GM12864 (cell line): ENCODE data around the gene EXOC1L.

Source experiments
- DNase-seq: peaks from one replicate; pipeline ENCODE4 v3.0.0-alpha.2; 2011; ENCODE audit warnings: low read depth
- H3K4me3 ChIP-seq: 2 replicates; pipeline ENCODE4 v1.5.1; 2011; ENCODE audit warnings: mild to moderate bottlenecking, low read depth, low read length, control low read depth
- TF ChIP-seq, protein P1 (sequence below): IDR thresholded peaks from 2 replicates; pipeline ENCODE4 v1.5.1; 2011; ENCODE audit warnings: low read depth, mild to moderate bottlenecking, moderate library complexity, low read length, control low read depth, inconsistent platforms; ENCODE audit errors: missing control alignments

Gene EXOC1L

GRCh38 chr4:55817691-55818090 lies 1.9 kb upstream of the EXOC1L start:
- no peak for DNase-seq
- no peak overlapping the region for H3K4me3 ChIP-seq
- TF ChIP-seq, protein P1, sequence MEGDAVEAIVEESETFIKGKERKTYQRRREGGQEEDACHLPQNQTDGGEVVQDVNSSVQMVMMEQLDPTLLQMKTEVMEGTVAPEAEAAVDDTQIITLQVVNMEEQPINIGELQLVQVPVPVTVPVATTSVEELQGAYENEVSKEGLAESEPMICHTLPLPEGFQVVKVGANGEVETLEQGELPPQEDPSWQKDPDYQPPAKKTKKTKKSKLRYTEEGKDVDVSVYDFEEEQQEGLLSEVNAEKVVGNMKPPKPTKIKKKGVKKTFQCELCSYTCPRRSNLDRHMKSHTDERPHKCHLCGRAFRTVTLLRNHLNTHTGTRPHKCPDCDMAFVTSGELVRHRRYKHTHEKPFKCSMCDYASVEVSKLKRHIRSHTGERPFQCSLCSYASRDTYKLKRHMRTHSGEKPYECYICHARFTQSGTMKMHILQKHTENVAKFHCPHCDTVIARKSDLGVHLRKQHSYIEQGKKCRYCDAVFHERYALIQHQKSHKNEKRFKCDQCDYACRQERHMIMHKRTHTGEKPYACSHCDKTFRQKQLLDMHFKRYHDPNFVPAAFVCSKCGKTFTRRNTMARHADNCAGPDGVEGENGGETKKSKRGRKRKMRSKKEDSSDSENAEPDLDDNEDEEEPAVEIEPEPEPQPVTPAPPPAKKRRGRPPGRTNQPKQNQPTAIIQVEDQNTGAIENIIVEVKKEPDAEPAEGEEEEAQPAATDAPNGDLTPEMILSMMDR: no peak

GRCh38 chr4:55820279-55820678 lies 689 bp downstream of the EXOC1L start:
- no peak for DNase-seq
- TF ChIP-seq, protein P1: no peak
- no peak overlapping the region for H3K4me3 ChIP-seq

DNA sequence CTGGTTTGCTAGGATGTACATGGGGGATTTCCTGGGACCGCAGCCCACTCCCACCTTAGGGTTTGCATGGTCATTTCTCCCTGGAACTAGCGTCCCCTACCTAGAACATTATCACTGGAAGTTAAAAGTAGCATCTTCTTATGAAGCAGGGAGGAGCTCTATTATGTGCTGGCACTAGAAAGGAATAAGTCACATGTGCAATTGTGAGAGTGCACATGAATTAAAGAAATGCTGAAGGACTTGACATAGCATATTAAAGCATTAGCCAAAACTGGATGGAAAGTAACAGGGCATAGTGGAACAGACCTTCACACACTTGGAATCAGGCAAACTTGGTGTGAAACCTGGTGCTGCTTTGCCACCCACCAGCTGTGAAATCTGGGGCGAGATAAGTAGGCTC lies 2.7 kb downstream of the EXOC1L start:
- no peak overlapping the region for H3K4me3 ChIP-seq
- DNase-seq: no peak
- TF ChIP-seq, protein P1: no peak

GRCh38 chr4:55824865-55825264 lies 5.3 kb downstream of the EXOC1L start:
- TF ChIP-seq, protein P1: no peak
- H3K4me3 ChIP-seq: no peak overlapping the region
- DNase-seq: no peak

- DNase-seq: no peak
- no peak overlapping the region for H3K4me3 ChIP-seq
- TF ChIP-seq, protein P1: no peak
These were observed 7.4 kb downstream of the EXOC1L start for GRCh38 chr4:55826986-55827385.

GRCh38 chr4:55827582-55827981 lies 8.0 kb downstream of the EXOC1L start:
- no peak for DNase-seq
- TF ChIP-seq, protein P1: no peak
- no peak overlapping the region for H3K4me3 ChIP-seq

DNA sequence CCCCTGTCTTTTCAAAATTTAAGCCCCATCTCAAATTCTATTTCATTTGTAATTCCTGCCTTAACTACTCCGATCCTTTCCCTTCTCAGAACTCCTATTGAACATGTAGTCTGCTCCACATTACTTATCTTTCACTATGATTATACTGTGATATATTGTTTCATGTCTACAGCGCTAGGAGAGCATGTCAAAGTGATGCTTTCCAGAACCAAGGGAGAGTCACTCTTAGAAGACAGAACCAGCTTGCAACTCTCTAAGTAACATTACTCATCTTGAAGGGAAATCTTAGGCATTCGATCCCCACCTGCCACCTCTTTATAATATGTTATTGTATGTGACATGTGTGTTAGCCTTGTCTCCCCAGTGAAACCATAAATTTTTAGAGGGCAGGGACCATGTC lies 10.5 kb downstream of the EXOC1L start:
- no peak for DNase-seq
- no peak overlapping the region for H3K4me3 ChIP-seq
- TF ChIP-seq, protein P1: no peak
